Stimulated activated CD8-positive, alpha-beta memory T cell treated with anti-CD3 and anti-CD28 coated beads, Interleukin-15, amount 100 ng/mL, for 48 hours (primary cell): Measurements from ENCODE around the gene CTNNA1.

ENCODE experiments used
- DNase-seq, 2 donors: peaks; one replicate each; pipeline ENCODE4 v3.0.0-alpha.2; 2020; ENCODE audit warnings: low read depth in 2 of 2

CTNNA1 gene

GRCh38 chr5:138932171-138932810, 179.1 kb downstream of the CTNNA1 start:
- DNase-seq = no peak

- no peak for DNase-seq
Observed at GRCh38 chr5:138933522-138934290, 180.5 kb downstream of the CTNNA1 start.

- no peak for DNase-seq
Observed at GRCh38 chr5:138934971-138935370, 181.7 kb downstream of the CTNNA1 start.

DNA sequence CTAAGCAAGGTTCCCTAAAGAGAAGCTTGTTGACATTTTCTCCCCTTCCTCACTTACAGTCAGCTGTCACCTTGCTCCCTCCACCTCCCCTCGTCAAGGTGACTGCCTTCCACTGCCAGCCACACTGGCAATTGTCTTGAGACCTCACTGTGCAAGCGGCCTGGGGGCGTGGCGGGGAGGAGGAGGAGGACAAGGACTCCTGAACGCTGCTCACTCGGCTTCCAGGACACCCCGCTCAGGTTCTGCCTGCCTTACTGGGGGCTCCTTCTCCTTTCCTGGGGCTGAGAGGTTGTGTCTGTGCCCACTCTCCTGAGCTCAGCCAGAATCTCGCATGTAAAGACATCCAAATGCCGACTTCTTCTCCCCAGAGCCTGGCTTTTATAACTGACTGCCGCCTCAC, 182.2 kb downstream of the CTNNA1 start:
- no peak for DNase-seq

GRCh38 chr5:138936225-138936967, 183.2 kb downstream of the CTNNA1 start:
- no peak for DNase-seq

DNA sequence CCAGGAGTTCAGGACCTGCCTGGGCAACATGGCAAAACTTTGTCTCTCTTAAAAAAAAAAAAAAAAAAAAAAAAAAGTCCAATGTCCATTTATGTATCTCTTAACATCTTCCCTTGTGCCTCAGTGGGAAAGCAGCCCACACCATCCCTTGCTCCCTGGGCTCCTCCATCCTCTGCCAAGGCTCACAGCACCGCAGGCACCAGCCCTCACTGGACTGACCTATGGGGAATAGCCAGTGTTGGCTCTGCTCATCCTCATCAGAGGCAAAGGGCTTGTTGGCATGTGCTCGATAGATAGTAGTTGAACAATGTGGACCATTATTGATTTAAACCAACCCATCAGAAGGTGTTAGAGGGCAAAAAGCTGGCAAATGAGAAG, 183.7 kb downstream of the CTNNA1 start:
- no peak for DNase-seq

DNA sequence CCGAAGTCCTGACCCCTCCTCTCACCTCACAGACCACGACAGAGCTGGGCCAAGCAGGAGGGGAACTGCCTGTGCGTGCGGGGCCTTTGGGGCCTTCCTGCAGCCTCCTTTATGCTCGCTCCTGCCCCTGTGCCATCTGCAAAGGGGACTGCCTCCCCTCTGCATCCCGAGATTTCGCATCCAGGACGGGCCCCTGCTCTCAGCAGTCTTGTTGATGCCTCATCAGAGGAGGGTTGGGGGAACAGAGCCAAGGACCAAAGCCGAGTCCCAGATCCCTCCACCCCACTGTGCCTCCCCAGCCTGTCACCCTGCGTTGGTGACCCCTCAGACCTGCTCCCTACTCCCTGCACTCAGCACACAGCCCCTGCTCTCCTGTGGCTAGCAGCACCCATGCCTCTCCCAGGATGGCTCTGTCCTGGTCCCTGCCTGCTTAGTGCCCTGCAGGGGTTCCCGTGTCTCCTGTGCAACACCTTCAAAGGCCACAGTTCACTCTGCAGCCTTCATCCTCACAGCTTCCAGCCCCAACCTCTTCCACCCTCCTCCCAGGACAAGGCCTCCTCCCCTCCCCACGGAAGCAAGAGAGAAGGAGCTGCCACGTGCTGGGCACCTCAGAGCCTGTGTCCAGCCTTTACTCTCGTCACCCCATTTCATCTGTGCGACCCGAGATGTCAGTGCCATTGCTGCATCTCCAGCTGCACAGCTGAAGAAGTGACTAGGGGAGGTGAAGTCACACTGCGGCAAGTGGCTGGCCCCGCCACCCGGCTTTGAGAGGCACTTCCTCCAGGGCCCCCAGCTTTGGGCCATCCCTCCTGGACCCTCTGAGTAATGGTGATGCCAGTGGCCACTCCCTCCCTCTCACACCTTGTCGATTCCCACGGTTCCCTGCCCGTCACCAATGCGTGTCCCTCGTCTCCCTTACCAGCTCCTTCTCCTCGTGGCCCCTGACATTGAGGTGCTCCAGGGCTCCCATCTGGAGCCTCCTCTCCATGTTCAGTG, 184.5 kb downstream of the CTNNA1 start:
- DNase-seq = no peak

- DNase-seq = no peak
Observed at GRCh38 chr5:138938526-138938925, 185.3 kb downstream of the CTNNA1 start.

DNA sequence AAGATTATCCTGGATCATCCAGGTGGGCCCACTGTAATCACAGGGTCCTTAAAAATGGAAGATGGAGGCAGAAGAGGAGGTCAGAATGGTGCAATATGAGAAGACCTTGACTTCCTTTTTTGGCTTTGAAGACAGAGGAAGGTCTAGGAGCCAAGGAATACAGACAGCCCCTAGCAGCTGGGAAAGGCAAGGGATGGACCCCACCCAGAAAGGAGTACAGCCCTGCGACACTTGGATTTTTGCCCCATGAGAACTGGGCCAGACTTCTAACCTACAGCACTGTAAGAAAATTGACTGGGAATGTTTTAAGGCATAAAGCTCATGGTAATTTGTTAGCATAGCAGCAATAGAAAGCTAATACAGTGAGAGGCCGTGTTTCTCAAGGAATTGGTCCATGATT, 188.8 kb downstream of the CTNNA1 start:
- DNase-seq = no peak

DNA sequence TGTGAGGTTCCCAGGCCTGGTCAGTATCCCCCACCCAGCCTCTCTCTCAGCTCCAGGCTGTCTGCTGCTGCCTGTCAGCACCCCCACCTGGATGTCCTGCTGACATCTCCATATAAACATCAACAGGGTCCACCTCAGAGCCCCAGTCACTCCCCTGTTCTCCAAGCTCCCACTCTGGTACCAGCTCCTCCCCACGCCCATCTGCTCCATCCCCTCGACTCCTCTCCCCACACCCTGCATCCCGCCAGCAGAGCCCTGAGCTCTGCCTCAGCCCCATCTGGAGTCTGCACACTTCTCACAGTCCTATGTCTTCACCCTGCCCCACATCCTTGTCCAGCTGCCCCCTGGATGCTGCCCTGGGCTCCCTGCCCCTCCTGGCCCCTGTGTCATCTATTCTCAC, 189.6 kb downstream of the CTNNA1 start:
- no peak for DNase-seq

DNA sequence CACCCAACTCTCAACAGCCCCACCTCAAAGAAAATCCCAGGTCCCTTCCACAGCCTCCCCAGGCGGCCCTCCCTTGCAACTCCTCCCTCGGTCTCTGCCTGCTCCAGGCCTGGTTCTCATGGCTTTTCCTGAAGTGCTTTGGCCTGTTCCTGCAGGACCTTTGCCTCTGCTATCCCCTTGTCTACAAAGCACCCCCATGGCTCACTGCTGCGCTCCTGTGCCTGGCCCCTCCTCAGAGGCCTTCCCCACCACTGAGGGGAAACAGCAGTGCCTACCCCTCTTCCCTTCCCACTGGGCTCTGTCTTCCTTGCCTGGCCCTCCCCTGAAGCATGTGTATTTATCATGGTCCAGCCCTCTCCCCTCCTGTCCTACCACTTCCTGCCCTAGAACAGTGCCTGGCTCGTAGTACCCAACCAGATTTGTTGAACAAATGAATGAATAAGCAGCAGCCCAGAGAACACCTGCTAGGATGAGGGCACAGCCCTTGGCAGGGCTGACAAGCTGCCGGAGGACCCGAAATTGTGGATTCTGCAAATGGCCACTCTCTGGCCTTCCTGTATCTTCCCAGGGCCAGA, 190.5 kb downstream of the CTNNA1 start:
- DNase-seq = no peak

- no peak for DNase-seq
Observed at GRCh38 chr5:138944527-138945322, 191.5 kb downstream of the CTNNA1 start.

DNA sequence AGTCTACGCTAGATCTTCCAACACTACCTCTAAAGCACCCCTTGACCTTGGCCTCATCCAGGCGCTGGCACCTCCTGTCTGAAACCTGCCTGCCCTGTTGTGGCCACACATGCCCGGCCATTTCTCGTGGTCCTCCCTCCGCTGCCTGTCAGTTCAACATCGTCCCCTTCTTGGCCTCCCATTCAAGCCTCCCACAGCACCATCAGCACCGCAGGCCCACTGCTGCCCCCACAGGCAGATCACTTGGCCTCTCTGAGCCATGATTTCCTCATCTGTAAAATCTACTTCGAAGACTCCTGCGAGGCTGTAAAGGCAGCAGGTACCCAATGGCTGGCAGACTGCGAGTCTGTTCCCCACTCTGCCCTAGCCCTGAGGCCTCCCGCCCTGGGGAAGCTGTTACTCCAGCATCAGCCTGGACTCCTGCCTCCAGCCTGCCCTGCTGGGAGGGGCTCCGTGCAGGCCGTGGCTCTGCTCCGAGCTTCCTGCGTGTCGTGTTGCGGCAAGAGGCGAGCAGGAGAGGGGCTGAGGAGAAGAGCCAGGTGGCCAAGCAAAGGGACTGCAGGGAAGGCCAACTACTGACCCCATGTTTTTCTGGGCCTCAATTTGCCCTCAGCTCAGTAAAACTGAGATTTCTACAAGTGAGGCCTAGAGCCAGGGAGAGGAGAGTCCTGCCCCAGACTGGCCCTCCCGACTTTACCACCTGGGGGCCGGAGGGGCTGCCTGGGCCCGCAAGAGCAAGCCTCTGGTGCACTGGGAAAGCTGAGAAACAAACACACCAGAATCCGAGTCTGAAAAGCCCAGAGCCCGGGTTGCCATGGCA, 192.4 kb downstream of the CTNNA1 start:
- DNase-seq = no peak

- no peak for DNase-seq
Observed at GRCh38 chr5:138946241-138946623, 193.0 kb downstream of the CTNNA1 start.

- DNase-seq = no peak
Observed at GRCh38 chr5:138946831-138947560, 193.8 kb downstream of the CTNNA1 start.

- DNase-seq = no peak
Observed at GRCh38 chr5:138947780-138948179, 194.6 kb downstream of the CTNNA1 start.

GRCh38 chr5:138948471-138949222, 195.4 kb downstream of the CTNNA1 start:
- no peak for DNase-seq

GRCh38 chr5:138949223-138949574, 196.0 kb downstream of the CTNNA1 start:
- DNase-seq = no peak
